B cell (primary cell): ENCODE measurements around the gene IFNG. TPM values are rescaled to one million over a fixed set of nuclear protein-coding genes. Genes with fewer than 3 reads are reported as not detected.

Experiments used
- ATAC-seq: fragments of 200-7000 bp; cut with Tn5 transposase; one replicate; pipeline ENCODE4 v1.10.0; 2021; ENCODE audit warnings: low read depth, mild to moderate bottlenecking, moderate number of reproducible peaks, moderate library complexity
- CTCF ChIA-PET: fragments of 350-600 bp; sonication (Branson Sonifier 250); formaldehyde crosslinking; loops from one replicate; lab custom pipeline; 2021; ENCODE audit warnings: antibody characterized with exemption, inconsistent platforms; lab: Charles Lee
- POLR2A ChIA-PET: fragments of 350-600 bp; sonication (Branson Sonifier 250); formaldehyde crosslinking; loops from one replicate; lab custom pipeline; 2021; ENCODE audit warnings: antibody characterized with exemption; lab: Charles Lee
- DNase-seq: peaks from one replicate; pipeline ENCODE4 v3.0.0; 2013
- H2AFZ ChIP-seq: 2 replicates; pipeline ENCODE4 v1.6.1; 2012; ENCODE audit warnings: mild to moderate bottlenecking, low read depth, low read length; ENCODE audit not compliant: insufficient read depth, poor library complexity, severe bottlenecking
- H3K27ac ChIP-seq, 2 donors: 1 replicate in 1 of 2; 2 replicates in 1 of 2; pipeline ENCODE4 v1.5.1; 2012 to 2013; ENCODE audit warnings: low read length in 2 of 2, mild to moderate bottlenecking in 2 of 2, moderate library complexity in 1 of 2
- H3K27me3 ChIP-seq, 4 experiments: fragments of 200-600 bp in 1 of 4; sonication (generic) in 1 of 4; replicated peaks in 1 of 4; 1 replicate in 2 of 4; 2 replicates in 2 of 4; pipeline versions ENCODE4 v1.6.1 to v1.7.0; 2013 to 2016; ENCODE audit warnings: low read length in 3 of 4, mild to moderate bottlenecking in 2 of 4, mixed read lengths in 1 of 4, moderate library complexity in 1 of 4; ENCODE audit not compliant: insufficient read depth in 4 of 4, control insufficient read depth in 3 of 4; ENCODE audit errors: control extremely low read depth in 1 of 4
- H3K36me3 ChIP-seq, 2 experiments: replicated peaks in 1 of 2; 1 replicate in 1 of 2; 2 replicates in 1 of 2; pipeline versions ENCODE4 v1.6.1 to v1.7.1; 2013; ENCODE audit warnings: low read length in 1 of 2; ENCODE audit not compliant: insufficient read depth in 2 of 2, control insufficient read depth in 1 of 2; ENCODE audit errors: control extremely low read depth in 1 of 2, extremely low read depth in 1 of 2
- H3K4me1 ChIP-seq, 2 donors: fragments of 200-600 bp in 1 of 2; sonication (generic) in 1 of 2; 1 replicate in 1 of 2; 2 replicates in 1 of 2; pipeline versions ENCODE4 v1.5.1 to v1.6.1; 2013 to 2017; ENCODE audit warnings: low read length in 2 of 2; ENCODE audit not compliant: control insufficient read depth in 2 of 2, insufficient read depth in 2 of 2
- H3K4me2 ChIP-seq: replicated peaks from 2 replicates; pipeline ENCODE3; 2012; ENCODE audit warnings: mild to moderate bottlenecking, low read depth, low read length; ENCODE audit not compliant: poor library complexity, severe bottlenecking
- H3K4me3 ChIP-seq, 5 experiments: fragments of 200-600 bp in 1 of 5; sonication (generic) in 1 of 5; 1 replicate in 3 of 5; 2 replicates in 2 of 5; pipeline versions ENCODE4 v1.5.1 to v1.7.0; 2011 to 2016; ENCODE audit warnings: low read length in 4 of 5, mild to moderate bottlenecking in 4 of 5, low read depth in 2 of 5, control low read depth in 1 of 5, moderate library complexity in 1 of 5; ENCODE audit not compliant: insufficient read depth in 1 of 5; ENCODE audit errors: control extremely low read depth in 1 of 5, extremely low read depth in 1 of 5
- H3K79me2 ChIP-seq: fragments of 200-600 bp; sonication (generic); one replicate; pipeline ENCODE4 v1.6.0; 2016; ENCODE audit warnings: low read length; ENCODE audit not compliant: control insufficient read depth, insufficient read depth
- H3K9ac ChIP-seq: fragments of 200-600 bp; sonication (generic); 2 replicates; pipeline ENCODE4 v1.6.1; 2017; ENCODE audit warnings: mild to moderate bottlenecking, low read length, moderate library complexity
- H3K9me3 ChIP-seq, 3 donors: one replicate each; pipeline versions ENCODE4 v1.6.1 to v1.7.1; 2013; ENCODE audit warnings: low read length in 2 of 3; ENCODE audit not compliant: control insufficient read depth in 2 of 3, insufficient read depth in 1 of 3; ENCODE audit errors: control extremely low read depth in 1 of 3
- H4K20me1 ChIP-seq: 2 replicates; pipeline ENCODE4 v1.6.0; 2012; ENCODE audit warnings: mild to moderate bottlenecking, low read length; ENCODE audit not compliant: insufficient read depth, control insufficient read depth, poor library complexity, severe bottlenecking
- H3K27ac Mint-ChIP-seq: one replicate; pipeline ENCODE4 v1.8.0; 2021; ENCODE audit warnings: mixed read lengths
- H3K27me3 Mint-ChIP-seq: one replicate; pipeline ENCODE4 v1.8.0; 2021; ENCODE audit warnings: mixed read lengths
- H3K4me1 Mint-ChIP-seq: one replicate; pipeline ENCODE4 v1.8.0; 2021; ENCODE audit warnings: mixed read lengths
- H3K4me3 Mint-ChIP-seq: one replicate; pipeline ENCODE4 v1.8.0; 2021; ENCODE audit warnings: mixed read lengths
- H3K9me3 Mint-ChIP-seq: one replicate; pipeline ENCODE4 v1.8.0; 2022; ENCODE audit warnings: mixed read lengths; ENCODE audit not compliant: insufficient read depth
- EZH2 ChIP-seq: IDR thresholded peaks from 2 replicates; pipeline ENCODE4 v1.6.1; 2012; ENCODE audit warnings: borderline replicate concordance, low read depth, mild to moderate bottlenecking, moderate library complexity, low read length; ENCODE audit not compliant: insufficient read depth, poor library complexity, severe bottlenecking
- WGBS: methylation state at CpG from one replicate; pipeline ENCODE4 v1.1.5; 2013; ENCODE audit warnings: missing lambda C conversion rate; ENCODE audit not compliant: insufficient coverage; 5-methylcytosine and 5-hydroxymethylcytosine counted together
- intact Hi-C: fragments of 100-400 bp; cut with micrococcal nuclease; formaldehyde crosslinking; loops from one replicate; pipeline ENCODE4 v1.10.0; 2022
- polyA plus RNA-seq: library from polyadenylated mRNA; depleted of rRNA; stranded (reverse); fragments of >200 nt; gene quantifications from 2 replicates; pipeline ENCODE4 v1.2.3, GENCODE V29; 2012
- total RNA-seq, 2 donors: library from RNA; stranded (reverse); fragments of 120-200 nt in 1 of 2; gene quantifications; 1 replicate in 1 of 2; 2 replicates in 1 of 2; pipeline versions ENCODE4 v1.2.3 to v1.2.4, GENCODE V29; 2013 to 2022
- TF ChIP-seq, protein P1 (sequence below): fragments of 200-600 bp; IDR thresholded peaks from one replicate; pipeline ENCODE4 v1.8.0; 2022; ENCODE audit warnings: antibody characterized with exemption, mild to moderate bottlenecking

Gene IFNG
- total and polyA plus RNA-seq, 2 donors (not counting 1 experiment from before 2014, with no cell fraction given) = 0.24 TPM; not detected in 1

GRCh38 chr12:68121143-68121542 lies 38.4 kb downstream of the IFNG start:
- H3K27ac Mint-ChIP-seq = no peak overlapping the region

GRCh38 chr12:68119724-68120211 lies 39.8 kb downstream of the IFNG start:
- Histone ChIP-seq H3K9me3 (peaks cover 0 to 3% (median 0%) of the 10 kb centered on the region in 3 donors), H3K4me1 (peaks cover 0 to 12% of the 10 kb centered on the region in 2 donors), H4K20me1 (no peaks in the 10 kb centered on the region), H3K27ac (no peak overlapping the region), H3K27me3 (no peaks in the 10 kb centered on the region), H3K36me3 (no peaks in the 10 kb centered on the region), H3K4me2 (no peak overlapping the region), H3K79me2 (no peaks in the 10 kb centered on the region), H3K4me3 (no peak overlapping the region), H2AFZ (no peak overlapping the region), H3K9ac (no peak overlapping the region)
- CTCF ChIA-PET = interaction anchor here (0.7 to 1.1 kb wide), 2 partner anchors 79 to 103 kb away, joined by 3 read pairs; no protein-coding TSS in a partner anchor
- no peak overlapping the region for H3K27ac Mint-ChIP-seq
- POLR2A ChIA-PET = no interaction called here
- H3K27me3 Mint-ChIP-seq = no peaks in the 10 kb centered on the region
- no peaks in the 10 kb centered on the region for H3K9me3 Mint-ChIP-seq
- intact Hi-C loops = no loop called here
- DNase-seq = no peak
- H3K4me3 Mint-ChIP-seq = no peak overlapping the region
- 69% methylated on average over 3 of the region's 4 CpGs for WGBS
- no peak for ATAC-seq
- H3K4me1 Mint-ChIP-seq = no peaks in the 10 kb centered on the region
- no peak for TF ChIP-seq EZH2
- TF ChIP-seq, protein P1, sequence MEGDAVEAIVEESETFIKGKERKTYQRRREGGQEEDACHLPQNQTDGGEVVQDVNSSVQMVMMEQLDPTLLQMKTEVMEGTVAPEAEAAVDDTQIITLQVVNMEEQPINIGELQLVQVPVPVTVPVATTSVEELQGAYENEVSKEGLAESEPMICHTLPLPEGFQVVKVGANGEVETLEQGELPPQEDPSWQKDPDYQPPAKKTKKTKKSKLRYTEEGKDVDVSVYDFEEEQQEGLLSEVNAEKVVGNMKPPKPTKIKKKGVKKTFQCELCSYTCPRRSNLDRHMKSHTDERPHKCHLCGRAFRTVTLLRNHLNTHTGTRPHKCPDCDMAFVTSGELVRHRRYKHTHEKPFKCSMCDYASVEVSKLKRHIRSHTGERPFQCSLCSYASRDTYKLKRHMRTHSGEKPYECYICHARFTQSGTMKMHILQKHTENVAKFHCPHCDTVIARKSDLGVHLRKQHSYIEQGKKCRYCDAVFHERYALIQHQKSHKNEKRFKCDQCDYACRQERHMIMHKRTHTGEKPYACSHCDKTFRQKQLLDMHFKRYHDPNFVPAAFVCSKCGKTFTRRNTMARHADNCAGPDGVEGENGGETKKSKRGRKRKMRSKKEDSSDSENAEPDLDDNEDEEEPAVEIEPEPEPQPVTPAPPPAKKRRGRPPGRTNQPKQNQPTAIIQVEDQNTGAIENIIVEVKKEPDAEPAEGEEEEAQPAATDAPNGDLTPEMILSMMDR = no peak

More at GRCh38 chr12:68121143-68121542, 38.4 kb downstream of the IFNG start:
- Histone ChIP-seq H3K4me1 (peaks cover 0 to 12% of the 10 kb centered on the region in 2 donors), H3K36me3 (no peaks in the 10 kb centered on the region), H3K4me3 (no peak overlapping the region), H3K27ac (no peak overlapping the region), H2AFZ (no peak overlapping the region), H3K9ac (no peak overlapping the region), H4K20me1 (no peaks in the 10 kb centered on the region), H3K27me3 (no peaks in the 10 kb centered on the region), H3K4me2 (no peak overlapping the region), H3K9me3 (peaks cover 0 to 4% (median 0%) of the 10 kb centered on the region in 3 donors), H3K79me2 (no peaks in the 10 kb centered on the region)
- DNase-seq = no peak
- ChIA-PET POLR2A (no interaction called here), CTCF (no interaction called here)
- no peaks in the 10 kb centered on the region for H3K27me3 Mint-ChIP-seq
- no peak for ATAC-seq
- no peak overlapping the region for H3K4me3 Mint-ChIP-seq
- H3K9me3 Mint-ChIP-seq = no peaks in the 10 kb centered on the region
- TF ChIP-seq, protein P1 = no peak
- TF ChIP-seq EZH2 = no peak
- whole genome bisulfite sequencing = 63% methylated on average over 1 of the region's 1 CpG
- intact Hi-C loops = no loop called here
- H3K4me1 Mint-ChIP-seq = no peaks in the 10 kb centered on the region
